Fibroblast of gingiva (primary cell): ENCODE data around the gene CYP27A1.
"Not testable (repeated sequence)": the region's sequence is repeated elsewhere in the genome, so short reads cannot be mapped to it uniquely, and the experiment has no call there.

Experiments used
- DNase-seq: peaks from one replicate; pipeline ENCODE4 v3.0.0-alpha.2; 2011; ENCODE audit warnings: low read depth

The CYP27A1 gene

GRCh38 chr2:218781691-218782527 lies at the start of gene CYP27A1:
Gene CYP27A1 (plus strand): TSS chr2:218782147. CDS start chr2:218782183, 36 bp downstream.
- peak; percentile 26 for DNase-seq

- DNase-seq: no peak
These were observed 49.2 kb upstream of the CYP27A1 start for GRCh38 chr2:218732761-218733158.

- peak; percentile 77 for DNase-seq
These were observed 48.6 kb upstream of the CYP27A1 start for GRCh38 chr2:218733171-218734021.

GRCh38 chr2:218734190-218734975 lies 47.6 kb upstream of the CYP27A1 start:
- no peak for DNase-seq

- no peak for DNase-seq
These were observed 45.4 kb upstream of the CYP27A1 start for GRCh38 chr2:218736531-218736930.

- DNase-seq: no peak
These were observed 38.9 kb upstream of the CYP27A1 start for GRCh38 chr2:218743068-218743467.

GRCh38 chr2:218744615-218745014 lies 37.3 kb upstream of the CYP27A1 start:
- DNase-seq: no peak

GRCh38 chr2:218745160-218745558 lies 36.8 kb upstream of the CYP27A1 start:
- no peak for DNase-seq

- DNase-seq: peak; percentile 41
These were observed 36.1 kb upstream of the CYP27A1 start for GRCh38 chr2:218745559-218746469.

- DNase-seq: no peak
These were observed 35.5 kb upstream of the CYP27A1 start for GRCh38 chr2:218746470-218746795.

GRCh38 chr2:218746960-218747359 lies 35.0 kb upstream of the CYP27A1 start:
- no peak for DNase-seq

GRCh38 chr2:218748741-218749441 lies 33.1 kb upstream of the CYP27A1 start:
- no peak for DNase-seq

GRCh38 chr2:218754201-218754600 lies 27.7 kb upstream of the CYP27A1 start:
- no peak for DNase-seq

GRCh38 chr2:218754781-218755180 lies 27.2 kb upstream of the CYP27A1 start:
- no peak for DNase-seq

- no peak for DNase-seq
These were observed 26.8 kb upstream of the CYP27A1 start for GRCh38 chr2:218755198-218755566.

- no peak for DNase-seq
These were observed 26.2 kb upstream of the CYP27A1 start for GRCh38 chr2:218755567-218756404.

- DNase-seq: no peak
These were observed 25.2 kb upstream of the CYP27A1 start for GRCh38 chr2:218756599-218757377.

GRCh38 chr2:218761795-218762194 lies 20.2 kb upstream of the CYP27A1 start:
- DNase-seq: no peak

- DNase-seq: not testable (repeated sequence)
These were observed 9.2 kb upstream of the CYP27A1 start for GRCh38 chr2:218772759-218773158.
